GM10266 (cell line): ENCODE data around the gene NCOA7.
"Not testable (repeated sequence)": the region's sequence is repeated elsewhere in the genome, so short reads cannot be mapped to it uniquely, and the experiment has no call there.

ENCODE experiments used
- DNase-seq: peaks from one replicate; pipeline ENCODE4 v3.0.0; 2012; ENCODE audit errors: extremely low spot score
- CTCF ChIP-seq: IDR thresholded peaks from 2 replicates; pipeline ENCODE4 v1.5.1; 2012; ENCODE audit warnings: mild to moderate bottlenecking, low read depth; ENCODE audit not compliant: control insufficient read depth, insufficient read depth; ENCODE audit errors: missing control alignments

Gene NCOA7

GRCh38 chr6:125970760-125971159 is 180.0 kb downstream of the NCOA7 start:
- no peak for DNase-seq
- no peak for TF ChIP-seq CTCF

- not testable (repeated sequence) for DNase-seq
Observed at GRCh38 chr6:125972478-125972877, 181.7 kb downstream of the NCOA7 start.

- peak; percentile 51 for TF ChIP-seq CTCF
- DNase-seq, result peak; percentile 28
Observed at GRCh38 chr6:125974214-125974866, 183.6 kb downstream of the NCOA7 start.

DNA sequence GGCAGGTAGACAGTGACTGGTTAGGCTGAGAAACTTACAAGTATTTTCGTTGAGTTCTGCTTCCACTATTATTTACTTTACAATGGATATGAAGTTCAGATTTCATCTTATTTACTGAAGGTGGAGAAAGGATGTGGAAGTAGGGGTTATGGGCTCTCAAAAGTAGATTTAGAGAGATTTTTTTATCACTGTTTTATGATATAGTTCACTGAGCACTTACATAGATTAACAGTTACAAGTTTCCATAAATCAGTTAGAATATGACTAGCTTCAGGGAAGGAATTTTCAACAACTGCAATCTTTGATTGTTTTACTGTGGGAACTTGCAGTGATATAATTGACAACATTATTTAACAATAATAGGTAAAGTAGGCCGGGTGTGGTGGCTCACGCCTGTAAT is 188.3 kb downstream of the NCOA7 start:
- DNase-seq, result no peak
- no peak for TF ChIP-seq CTCF
